ENCODE measurements around the gene SYNE4.

GRCh38 chr19:36046443-36047050 is 37.9 kb upstream of the SYNE4 start:
- no peak for TF ChIP-seq CTCF (IDR thresholded peaks at IDR 0.05; ENCODE audit: low read depth, low read length)
- TF ChIP-seq, protein P1, sequence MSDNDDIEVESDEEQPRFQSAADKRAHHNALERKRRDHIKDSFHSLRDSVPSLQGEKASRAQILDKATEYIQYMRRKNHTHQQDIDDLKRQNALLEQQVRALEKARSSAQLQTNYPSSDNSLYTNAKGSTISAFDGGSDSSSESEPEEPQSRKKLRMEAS (IDR thresholded peaks at IDR 0.05; ENCODE audit: low read depth, low read length): no peak

Measured in NB4 (cell line).